BJ (cell line): ENCODE measurements around the gene BEND3. TPM values are rescaled to one million over a fixed set of nuclear protein-coding genes. Genes with fewer than 3 reads are reported as not detected.

Experiments used
- CTCF ChIA-PET: fragments of 350-600 bp; formaldehyde crosslinking; extraction: SDS; loops from one replicate; lab custom pipeline; 2021; ENCODE audit warnings: antibody characterized with exemption, inconsistent platforms; lab: Yijun Ruan, JAX
- POLR2A ChIA-PET: fragments of 300-600 bp; sonication (Branson Sonifier 250); formaldehyde crosslinking; extraction: SDS; loops from one replicate; lab custom pipeline; 2021; ENCODE audit warnings: antibody characterized with exemption; lab: Charles Lee
- DNase-seq: peaks from one replicate; pipeline ENCODE4 v3.0.0-alpha.2; 2011; ENCODE audit warnings: low read depth
- H3K27me3 ChIP-seq: 2 replicates; pipeline ENCODE4 v1.6.0; 2011; ENCODE audit warnings: low read length; ENCODE audit not compliant: control insufficient read depth, insufficient read depth
- H3K36me3 ChIP-seq: 2 replicates; pipeline ENCODE4 v1.5.1; 2011; ENCODE audit warnings: low read length; ENCODE audit not compliant: control insufficient read depth, insufficient read depth
- H3K4me3 ChIP-seq: 2 replicates; pipeline ENCODE4 v1.5.1; 2011; ENCODE audit warnings: low read depth, mild to moderate bottlenecking, control low read depth, low read length
- polyA plus RNA-seq: library from polyadenylated mRNA; depleted of rRNA; stranded (reverse); fragments of >200 nt; gene quantifications from 2 replicates; pipeline ENCODE4 v1.2.3, GENCODE V29; 2011
- TF ChIP-seq, protein P1 (sequence below): IDR thresholded peaks from 2 replicates; pipeline ENCODE4 v1.5.1; 2011; ENCODE audit warnings: low read depth, mild to moderate bottlenecking, control low read depth, inconsistent platforms, low read length, moderate library complexity; ENCODE audit not compliant: insufficient read depth

Gene BEND3
- polyA plus RNA-seq, 1 experiment = 0.60 TPM

DNA sequence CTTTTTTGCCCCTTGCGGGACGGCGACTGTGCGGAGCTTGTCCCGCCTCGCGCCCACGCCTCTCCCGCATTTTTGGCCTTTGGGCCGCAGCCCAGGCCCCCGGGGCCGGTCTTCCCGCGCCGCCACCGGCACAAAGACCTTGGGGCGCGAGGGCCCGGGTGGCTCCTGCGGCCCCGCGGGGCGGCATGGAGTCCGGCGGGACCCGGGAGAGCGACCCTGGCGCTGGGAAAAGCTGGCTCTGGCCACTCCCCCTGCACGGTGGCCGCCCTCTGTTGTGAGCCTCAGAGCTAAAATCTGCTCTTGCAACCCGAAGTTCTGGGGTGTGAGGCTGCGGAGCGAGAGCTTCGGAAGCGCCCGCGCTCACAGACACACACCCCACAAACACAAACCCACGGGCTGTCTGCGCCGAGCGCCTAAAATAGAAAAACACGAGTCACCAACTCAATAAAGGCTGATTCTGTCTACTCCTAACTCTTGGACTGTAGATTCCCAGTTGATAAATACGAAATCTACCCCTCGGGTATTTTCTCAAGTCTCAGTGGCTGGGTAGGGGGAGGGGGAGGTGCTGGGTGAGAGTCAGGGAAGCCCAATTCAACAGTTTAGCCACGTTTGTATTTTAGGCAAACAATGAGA lies 496 bp upstream of the BEND3 start:
- Histone ChIP-seq H3K4me3 (peak overlapping the region; percentile 45), H3K27me3 (peaks cover 5% of the 10 kb centered on the region; the same call in 1 of the 2 replicates), H3K36me3 (no peaks in the 10 kb centered on the region)
- TF ChIP-seq, protein P1, sequence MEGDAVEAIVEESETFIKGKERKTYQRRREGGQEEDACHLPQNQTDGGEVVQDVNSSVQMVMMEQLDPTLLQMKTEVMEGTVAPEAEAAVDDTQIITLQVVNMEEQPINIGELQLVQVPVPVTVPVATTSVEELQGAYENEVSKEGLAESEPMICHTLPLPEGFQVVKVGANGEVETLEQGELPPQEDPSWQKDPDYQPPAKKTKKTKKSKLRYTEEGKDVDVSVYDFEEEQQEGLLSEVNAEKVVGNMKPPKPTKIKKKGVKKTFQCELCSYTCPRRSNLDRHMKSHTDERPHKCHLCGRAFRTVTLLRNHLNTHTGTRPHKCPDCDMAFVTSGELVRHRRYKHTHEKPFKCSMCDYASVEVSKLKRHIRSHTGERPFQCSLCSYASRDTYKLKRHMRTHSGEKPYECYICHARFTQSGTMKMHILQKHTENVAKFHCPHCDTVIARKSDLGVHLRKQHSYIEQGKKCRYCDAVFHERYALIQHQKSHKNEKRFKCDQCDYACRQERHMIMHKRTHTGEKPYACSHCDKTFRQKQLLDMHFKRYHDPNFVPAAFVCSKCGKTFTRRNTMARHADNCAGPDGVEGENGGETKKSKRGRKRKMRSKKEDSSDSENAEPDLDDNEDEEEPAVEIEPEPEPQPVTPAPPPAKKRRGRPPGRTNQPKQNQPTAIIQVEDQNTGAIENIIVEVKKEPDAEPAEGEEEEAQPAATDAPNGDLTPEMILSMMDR = no peak
- CTCF ChIA-PET = interaction anchor here (0.6 to 1.3 kb wide), 5 partner anchors 9 to 1978 kb away, joined by 3 to 7 read pairs (median 4); no protein-coding TSS in a partner anchor
- POLR2A ChIA-PET = no interaction called here
- no peak for DNase-seq

DNA sequence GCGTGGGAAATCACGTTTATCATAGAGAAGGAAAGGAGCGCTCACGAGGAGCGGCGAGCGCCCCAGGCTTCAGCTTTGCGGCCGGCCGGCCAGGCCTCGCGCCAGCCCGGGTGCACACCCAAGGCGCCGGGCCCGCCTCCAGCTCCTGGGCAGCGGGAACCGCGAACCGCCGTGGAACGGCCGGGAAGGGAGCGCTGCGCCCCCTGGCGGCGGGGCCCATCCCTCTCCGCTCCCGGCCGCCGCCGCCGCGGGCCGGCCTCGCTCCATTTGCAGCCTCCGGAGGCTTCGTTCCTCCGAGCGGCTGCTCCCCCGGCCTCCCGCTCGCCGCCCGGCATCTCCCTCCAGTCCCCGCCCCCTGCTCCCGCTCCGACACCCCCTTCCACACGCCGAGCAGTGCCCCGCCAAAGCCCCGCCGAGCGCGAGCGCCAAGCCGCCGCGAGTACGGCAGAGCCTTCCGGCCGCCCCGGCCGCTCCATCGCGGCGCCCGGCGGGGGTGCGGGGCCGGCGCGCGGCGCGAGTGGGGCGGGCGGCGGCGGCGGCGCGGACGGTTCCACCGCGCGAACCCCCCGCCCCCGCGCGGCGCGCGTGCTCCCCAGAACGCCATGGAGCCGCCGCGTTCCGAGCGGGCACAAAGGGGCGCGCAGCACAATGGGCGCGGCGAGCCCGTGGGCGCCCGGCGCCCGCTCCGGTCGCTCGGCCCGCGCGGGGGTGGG lies 946 bp downstream of the BEND3 start:
- TF ChIP-seq, protein P1 = peak; percentile 27; the same call in 1 of the 2 replicates
- Histone ChIP-seq H3K27me3 (peaks cover 5% of the 10 kb centered on the region; the same call in 1 of the 2 replicates), H3K4me3 (peak overlapping the region; percentile 45), H3K36me3 (no peaks in the 10 kb centered on the region)
- POLR2A ChIA-PET = interaction anchor here (0.6 kb wide), 2 partner anchors 96 to 783 kb away, joined by 3 read pairs; no protein-coding TSS in a partner anchor
- DNase-seq = peak; percentile 44
- CTCF ChIA-PET = interaction anchor here (0.6 to 1.2 kb wide), 25 partner anchors 8 to 1577 kb away, joined by 3 to 6 read pairs (median 3); partner anchors contain the start of gene MTRES1

DNA sequence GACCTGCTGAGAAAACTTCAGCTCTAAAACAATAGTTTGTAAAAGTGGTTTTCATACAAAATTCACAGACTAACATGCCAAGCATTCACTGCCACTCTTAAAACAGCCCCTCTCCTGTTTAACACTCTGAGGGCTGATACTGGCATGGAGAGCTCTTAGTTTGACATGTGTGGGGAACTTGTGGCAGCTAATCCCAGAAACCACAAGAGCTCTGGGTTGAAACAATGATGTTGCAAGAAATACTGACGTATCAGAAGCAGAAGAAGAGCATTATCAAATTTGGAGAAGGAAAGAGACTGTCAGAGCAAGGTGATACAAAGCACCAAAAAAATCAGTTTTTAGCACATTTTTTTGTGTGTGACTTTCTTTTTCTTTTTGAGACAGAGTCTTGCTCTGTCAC lies 5.1 kb downstream of the BEND3 start:
- no peaks in the 10 kb centered on the region for H3K36me3 ChIP-seq
- ChIA-PET POLR2A (interaction anchor here (0.6 kb wide), 1 partner anchor 37 kb away, joined by 3 read pairs; no protein-coding TSS in a partner anchor), CTCF (no interaction called here)
- no peak for DNase-seq
- H3K4me3 ChIP-seq = no peak overlapping the region
- H3K27me3 ChIP-seq = no peaks in the 10 kb centered on the region
- TF ChIP-seq, protein P1 = no peak

DNA sequence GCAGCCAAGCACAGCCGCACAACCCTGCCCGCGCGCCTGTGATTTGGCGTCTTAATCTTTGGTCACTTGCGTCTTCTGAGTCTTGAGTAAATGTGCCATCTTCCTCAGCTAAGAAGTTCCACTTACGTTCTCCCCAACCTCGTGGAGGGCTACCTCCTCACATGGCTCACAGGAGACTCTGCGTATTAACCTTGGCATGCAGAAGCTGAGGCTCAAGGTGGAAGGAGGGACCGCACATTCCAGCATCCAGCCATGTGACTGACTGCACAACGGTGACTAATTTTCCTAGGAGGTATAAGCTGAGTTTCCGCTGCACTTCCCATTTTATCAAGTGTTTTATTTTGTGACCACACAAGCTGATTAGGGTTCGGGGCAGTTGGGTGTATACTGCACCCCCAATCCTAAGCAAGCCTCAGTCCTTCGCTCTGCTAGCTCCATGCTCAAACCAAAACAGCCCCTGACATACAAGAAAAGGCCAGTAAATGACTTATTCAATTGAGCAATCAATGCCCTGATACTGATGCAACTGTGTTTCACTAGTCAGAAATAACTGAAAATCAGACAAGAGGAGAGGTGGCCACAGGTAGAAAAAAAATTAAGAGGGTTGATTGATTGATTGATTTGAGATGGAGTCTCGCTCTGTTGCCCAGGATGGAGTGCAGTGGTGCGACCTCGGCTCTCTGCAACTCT lies 7.0 kb downstream of the BEND3 start:
- CTCF ChIA-PET = no interaction called here
- TF ChIP-seq, protein P1 = no peak
- POLR2A ChIA-PET = no interaction called here
- no peak for DNase-seq
- Histone ChIP-seq H3K36me3 (no peaks in the 10 kb centered on the region), H3K27me3 (no peaks in the 10 kb centered on the region), H3K4me3 (no peak overlapping the region)

DNA sequence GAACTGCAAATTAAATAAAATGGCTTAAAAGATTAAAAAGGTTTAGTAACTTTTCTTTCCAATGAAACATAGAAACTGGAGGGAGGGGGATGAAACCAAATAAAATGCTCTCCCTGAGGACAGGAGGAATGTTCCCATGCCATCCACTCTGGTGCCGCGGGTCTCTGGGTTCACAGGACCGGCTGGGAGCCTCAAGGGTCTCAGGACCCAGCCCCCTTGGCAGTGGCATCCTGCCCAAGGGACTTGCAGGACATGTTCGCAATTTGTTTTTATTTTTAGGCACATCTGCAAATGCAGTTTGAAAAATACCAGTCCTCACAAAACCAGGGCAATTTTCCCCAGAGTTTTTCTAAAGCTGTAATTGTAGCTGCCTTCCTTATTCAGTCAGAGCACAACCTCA lies 7.5 kb downstream of the BEND3 start:
- no peaks in the 10 kb centered on the region for H3K27me3 ChIP-seq
- no peaks in the 10 kb centered on the region for H3K36me3 ChIP-seq
- no peak for DNase-seq
- ChIA-PET POLR2A (no interaction called here), CTCF (no interaction called here)
- TF ChIP-seq, protein P1 = no peak
- no peak overlapping the region for H3K4me3 ChIP-seq
